SIG-M5 treated with dmso at 0.1 percent for 504 hours (cell line): Measurements from ENCODE around the gene SMAGP.

Source experiments
- DNase-seq: peaks from one replicate; lab custom pipeline; 2025; ENCODE audit not compliant: unreplicated experiment; lab: John Stamatoyannopoulos, UW

Gene SMAGP

DNA sequence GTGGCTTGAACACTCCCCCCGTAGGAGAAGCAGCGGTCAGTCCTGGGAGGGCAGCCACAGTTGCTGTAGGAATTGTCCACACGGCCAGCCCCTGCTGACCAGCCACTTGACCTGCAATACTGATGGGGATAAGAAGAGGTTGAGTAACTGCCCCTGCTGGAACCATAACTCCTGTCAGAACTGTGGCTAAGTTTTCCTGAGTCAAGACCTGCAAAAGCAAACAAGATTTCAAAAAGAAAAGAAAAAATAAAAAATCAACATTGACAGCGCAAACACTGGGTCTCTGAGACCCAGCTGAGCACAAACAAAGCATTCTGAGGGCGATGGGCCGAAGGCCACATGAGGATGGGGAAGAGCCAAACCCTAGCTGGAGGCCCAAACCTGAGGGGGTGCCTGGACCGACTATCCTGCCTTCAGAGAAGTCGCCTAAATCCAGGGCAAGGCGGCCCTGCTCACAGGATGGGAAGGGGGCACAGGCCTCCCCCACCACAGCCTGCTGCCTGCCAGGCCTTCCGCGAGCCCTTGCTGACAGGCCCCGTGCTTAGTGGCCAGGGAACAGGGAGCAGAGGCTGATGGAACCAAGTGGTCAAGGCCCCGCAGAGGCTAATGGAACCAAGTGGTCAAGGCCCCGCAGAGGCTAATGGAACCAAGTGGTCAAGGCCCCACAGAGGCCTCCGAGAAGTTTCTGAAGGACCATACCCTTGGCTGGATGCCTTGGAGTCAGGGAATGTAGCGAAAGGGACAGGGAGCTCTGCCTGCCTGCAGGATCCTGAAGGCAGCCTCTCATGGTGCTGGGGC is 71.4 kb downstream of the SMAGP start:
- DNase-seq = no peak

GRCh38 chr12:51197736-51198567 is 72.3 kb downstream of the SMAGP start:
- DNase-seq = no peak

DNA sequence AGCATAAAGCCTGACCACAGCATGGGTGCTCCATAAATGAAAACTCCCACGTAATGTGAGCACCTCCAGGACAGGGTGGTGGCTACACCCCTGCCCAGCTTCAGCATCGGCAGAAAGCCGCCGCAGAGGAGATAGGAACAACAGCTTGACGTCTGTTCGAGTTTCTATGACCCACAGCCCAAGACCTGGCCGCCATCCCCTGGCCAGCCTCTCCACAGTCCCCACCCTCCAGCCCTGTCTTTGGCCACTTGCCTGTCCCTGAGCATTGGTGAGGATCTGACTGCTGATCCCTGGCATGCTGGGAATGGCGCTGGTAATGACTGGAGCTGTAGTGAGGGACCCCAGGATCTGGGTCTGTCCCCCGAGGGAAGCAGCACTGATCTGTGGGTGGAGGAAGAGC is 73.7 kb downstream of the SMAGP start:
- DNase-seq = no peak

GRCh38 chr12:51195841-51196240 is 74.4 kb downstream of the SMAGP start:
- DNase-seq = no peak
